Testis (tissue), 3 donors: ENCODE measurements around the gene ALOX15B. TPM values are rescaled to one million over a fixed set of nuclear protein-coding genes. Genes with fewer than 3 reads are reported as not detected.

ENCODE experiments used
- DNase-seq: peaks from one replicate; pipeline ENCODE4 v3.0.0-alpha.2; 2019
- H3K27ac ChIP-seq, 2 donors: fragments of 200-600 bp; sonication (generic); one replicate each; pipeline ENCODE4 v1.5.1; 2019
- H3K27me3 ChIP-seq: fragments of 200-600 bp; sonication (generic); one replicate; pipeline ENCODE4 v1.5.1; 2019
- H3K36me3 ChIP-seq: fragments of 200-600 bp; sonication (generic); one replicate; pipeline ENCODE4 v1.5.1; 2017; ENCODE audit warnings: low read depth; ENCODE audit errors: missing control alignments
- H3K4me1 ChIP-seq: fragments of 200-600 bp; sonication (generic); one replicate; pipeline ENCODE4 v1.5.1; 2019
- H3K4me3 ChIP-seq, 2 donors: fragments of 200-600 bp; sonication (generic); one replicate each; pipeline ENCODE4 v1.5.1; 2017 to 2019
- H3K9me3 ChIP-seq: fragments of 200-600 bp; sonication (generic); one replicate; pipeline ENCODE4 v1.5.1; 2017
- CTCF ChIP-seq, 3 experiments: fragments of 450-650 bp in 2 of 3; fragments of 200-600 bp in 1 of 3; sonication (generic) in 1 of 3; IDR thresholded peaks; one replicate each; pipeline ENCODE4 v1.5.1; 2016 to 2019; ENCODE audit warnings: antibody characterized with exemption in 3 of 3, mild to moderate bottlenecking in 2 of 3, moderate library complexity in 1 of 3
- POLR2A ChIP-seq: fragments of 450-650 bp; IDR thresholded peaks from one replicate; pipeline ENCODE4 v1.6.1; 2017; ENCODE audit warnings: antibody characterized with exemption, mild to moderate bottlenecking, moderate library complexity
- WGBS, 2 donors: methylation state at CpG; one replicate each; pipeline ENCODE4 v1.1.5; 2018; 5-methylcytosine and 5-hydroxymethylcytosine counted together
- intact Hi-C: fragments of 100-400 bp; cut with DNase I; formaldehyde crosslinking; loops from one replicate; pipeline ENCODE4 v1.15.1; 2023; ENCODE audit warnings: low total_unique reads
- polyA plus RNA-seq: library from polyadenylated mRNA; stranded (reverse); fragments of 350-450 nt; fragmentation: Illumina TruSeq; extraction: RNeasy Lipid Tissue Mini Kit (QIAGEN cat#74804); gene quantifications from one replicate; pipeline ENCODE4 v1.2.3, GENCODE V29; 2014; ENCODE audit warnings: low read depth, low replicate concordance; ENCODE audit not compliant: insufficient read depth
- total RNA-seq, 2 donors: library from RNA; depleted of rRNA; stranded (reverse); fragments of >200 nt; gene quantifications; one replicate each; pipeline ENCODE4 v1.2.3, GENCODE V29; 2016

The ALOX15B gene
- total and polyA plus RNA-seq, 3 donors from 2014 or later = 0.79 to 2.2 (median 1.8) TPM

- Histone ChIP-seq H3K27me3 (no peaks in the 10 kb centered on the region), H3K36me3 (no peaks in the 10 kb centered on the region), H3K9me3 (no peaks in the 10 kb centered on the region), H3K4me3 (no peak overlapping the region), H3K4me1 (no peaks in the 10 kb centered on the region), H3K27ac (no peak overlapping the region)
- 82 to 91% methylated on average over 8 to 9 of the region's 9 CpGs for WGBS, 2 donors
- intact Hi-C loops = no loop called here
- no peak for TF ChIP-seq CTCF (IDR thresholded peaks at IDR 0.05)
- no peak for TF ChIP-seq POLR2A
- no peak for DNase-seq
These were observed 13.5 kb upstream of the ALOX15B start for GRCh38 chr17:8025176-8025911.

GRCh38 chr17:8029121-8029520 lies 9.7 kb upstream of the ALOX15B start:
- no peaks in the 10 kb centered on the region for H3K4me1 ChIP-seq
- no peaks in the 10 kb centered on the region for H3K36me3 ChIP-seq
- no peak overlapping the region for H3K27ac ChIP-seq
- no peak for TF ChIP-seq POLR2A
- 79 to 85% methylated on average over 5 of the region's 5 CpGs for WGBS, 2 donors
- H3K27me3 ChIP-seq = no peaks in the 10 kb centered on the region
- no peak for DNase-seq
- intact Hi-C loops = no loop called here
- H3K4me3 ChIP-seq = no peak overlapping the region
- H3K9me3 ChIP-seq = no peaks in the 10 kb centered on the region

- no peaks in the 10 kb centered on the region for H3K27me3 ChIP-seq
- H3K27ac ChIP-seq = no peak overlapping the region
- no peaks in the 10 kb centered on the region for H3K4me1 ChIP-seq
- TF ChIP-seq CTCF (IDR thresholded peaks at IDR 0.05) (no peak), POLR2A (no peak)
- no peaks in the 10 kb centered on the region for H3K9me3 ChIP-seq
- no peak overlapping the region for H3K4me3 ChIP-seq
- no peak for DNase-seq
- WGBS, 2 donors = 49 to 65% methylated on average over 6 of the region's 6 CpGs
- no peaks in the 10 kb centered on the region for H3K36me3 ChIP-seq
- intact Hi-C loops = no loop called here
These were observed 7.6 kb upstream of the ALOX15B start for GRCh38 chr17:8031261-8031661.

GRCh38 chr17:8031950-8032349 lies 6.9 kb upstream of the ALOX15B start:
- TF ChIP-seq CTCF (IDR thresholded peaks at IDR 0.05) (no peak), POLR2A (no peak)
- Histone ChIP-seq H3K27me3 (no peaks in the 10 kb centered on the region), H3K4me1 (no peaks in the 10 kb centered on the region), H3K36me3 (no peaks in the 10 kb centered on the region), H3K9me3 (no peaks in the 10 kb centered on the region), H3K4me3 (no peak overlapping the region), H3K27ac (no peak overlapping the region)
- 95 to 100% methylated on average over 1 of the region's 1 CpG for WGBS, 2 donors
- DNase-seq = no peak
- intact Hi-C loops = no loop called here

- no peaks in the 10 kb centered on the region for H3K36me3 ChIP-seq
- H3K27me3 ChIP-seq = no peaks in the 10 kb centered on the region
- no peak overlapping the region for H3K27ac ChIP-seq
- H3K9me3 ChIP-seq = no peaks in the 10 kb centered on the region
- intact Hi-C loops = no loop called here
- TF ChIP-seq CTCF (IDR thresholded peaks at IDR 0.05) (no peak), POLR2A (no peak)
- 67 to 91% methylated on average over 2 of the region's 2 CpGs for WGBS, 2 donors
- no peaks in the 10 kb centered on the region for H3K4me1 ChIP-seq
- no peak overlapping the region for H3K4me3 ChIP-seq
- DNase-seq = no peak
These were observed 6.4 kb upstream of the ALOX15B start for GRCh38 chr17:8032442-8032841.
